Measurements from ENCODE around the gene CHRNA1.

Gene CHRNA1

GRCh38 chr2:174781996-174782395, 17.7 kb upstream of the CHRNA1 start:
- no peak for DNase-seq

- no peak for DNase-seq
These were observed 17.0 kb upstream of the CHRNA1 start for GRCh38 chr2:174781298-174781697.

- no peak for DNase-seq
These were observed 16.6 kb upstream of the CHRNA1 start for GRCh38 chr2:174780856-174781255.

- no peak for DNase-seq
These were observed 16.0 kb upstream of the CHRNA1 start for GRCh38 chr2:174780191-174780840.

- DNase-seq = no peak
These were observed 15.2 kb upstream of the CHRNA1 start for GRCh38 chr2:174779361-174779928.

GRCh38 chr2:174778085-174778981, 14.1 kb upstream of the CHRNA1 start:
- no peak for DNase-seq

GRCh38 chr2:174777347-174778084, 13.2 kb upstream of the CHRNA1 start:
- DNase-seq = no peak

GRCh38 chr2:174776675-174777074, 12.4 kb upstream of the CHRNA1 start:
- DNase-seq = no peak

GRCh38 chr2:174776223-174776622, 12.0 kb upstream of the CHRNA1 start:
- DNase-seq = no peak

GRCh38 chr2:174775571-174775980, 11.3 kb upstream of the CHRNA1 start:
- no peak for DNase-seq

- DNase-seq = no peak
These were observed 10.6 kb upstream of the CHRNA1 start for GRCh38 chr2:174774886-174775285.

GRCh38 chr2:174773215-174773614, 8.9 kb upstream of the CHRNA1 start:
- no peak for DNase-seq

- no peak for DNase-seq
These were observed 8.2 kb upstream of the CHRNA1 start for GRCh38 chr2:174772472-174772801.

- DNase-seq = peak; percentile 28 to 46
These were observed 7.6 kb upstream of the CHRNA1 start for GRCh38 chr2:174771631-174772471.

GRCh38 chr2:174771136-174771535, 6.9 kb upstream of the CHRNA1 start:
- no peak for DNase-seq

GRCh38 chr2:174768557-174768956, 4.3 kb upstream of the CHRNA1 start:
- DNase-seq = no peak

GRCh38 chr2:174766271-174766670, 2.0 kb upstream of the CHRNA1 start:
- no peak for DNase-seq

- DNase-seq = no peak
These were observed 1.3 kb upstream of the CHRNA1 start for GRCh38 chr2:174765576-174765975.

- DNase-seq = no peak
These were observed 492 bp downstream of the CHRNA1 start for GRCh38 chr2:174763780-174764179.

GRCh38 chr2:174762464-174762863, 1.8 kb downstream of the CHRNA1 start:
- DNase-seq = no peak

- no peak for DNase-seq
These were observed 2.4 kb downstream of the CHRNA1 start for GRCh38 chr2:174761837-174762236.

GRCh38 chr2:174760845-174761473, 3.3 kb downstream of the CHRNA1 start:
- no peak for DNase-seq

Data from NCI-H1930 (cell line).